NCI-H1417 treated with DMSO at 0.1 percent for 48 hours (cell line): ENCODE measurements around the gene CABYR.

Source experiments
- DNase-seq: peaks from one replicate; lab custom pipeline; 2025; lab: John Stamatoyannopoulos, UW

Gene CABYR, protein sequence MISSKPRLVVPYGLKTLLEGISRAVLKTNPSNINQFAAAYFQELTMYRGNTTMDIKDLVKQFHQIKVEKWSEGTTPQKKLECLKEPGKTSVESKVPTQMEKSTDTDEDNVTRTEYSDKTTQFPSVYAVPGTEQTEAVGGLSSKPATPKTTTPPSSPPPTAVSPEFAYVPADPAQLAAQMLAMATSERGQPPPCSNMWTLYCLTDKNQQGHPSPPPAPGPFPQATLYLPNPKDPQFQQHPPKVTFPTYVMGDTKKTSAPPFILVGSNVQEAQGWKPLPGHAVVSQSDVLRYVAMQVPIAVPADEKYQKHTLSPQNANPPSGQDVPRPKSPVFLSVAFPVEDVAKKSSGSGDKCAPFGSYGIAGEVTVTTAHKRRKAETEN

DNA sequence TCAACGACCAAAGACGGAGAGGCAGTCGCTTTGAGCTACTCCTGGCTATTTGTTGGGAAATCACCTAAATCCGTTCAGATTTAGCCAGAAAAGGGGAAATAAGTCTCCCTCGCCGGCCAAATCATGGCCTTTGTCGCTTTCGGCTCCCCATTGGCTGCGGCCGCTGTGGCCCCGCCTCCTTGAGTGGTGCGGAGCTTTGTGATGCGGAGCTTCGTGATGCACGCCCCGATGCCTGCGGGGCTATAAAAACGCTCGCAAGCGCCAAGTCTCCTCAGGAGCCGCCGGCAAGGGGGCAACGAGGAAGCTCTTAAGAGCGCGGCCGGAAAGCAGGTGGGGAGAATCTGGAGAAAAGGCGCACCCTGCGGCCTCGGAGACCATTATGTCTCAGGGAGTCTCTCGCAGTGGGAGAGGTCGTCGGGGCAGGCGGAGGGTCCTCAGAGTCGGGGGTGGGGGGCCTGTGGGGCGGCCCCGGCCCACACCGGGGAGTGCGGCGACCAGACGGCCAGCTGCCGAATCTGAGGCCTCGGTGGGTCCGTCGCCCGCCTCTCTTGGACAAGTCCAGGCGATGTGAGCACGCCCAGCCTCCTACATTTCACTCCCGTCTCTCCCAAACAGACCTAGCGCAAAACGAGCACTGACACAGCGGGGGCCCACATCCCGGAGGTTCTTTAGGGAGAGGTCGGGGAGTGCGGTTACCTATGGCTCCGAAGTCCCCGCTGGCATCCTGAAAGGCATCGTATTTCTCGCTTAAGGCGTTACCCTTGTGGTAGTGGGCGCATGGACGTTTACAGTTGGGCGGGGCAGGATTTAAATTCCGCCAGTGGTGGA, at the start of gene CABYR:
TSS of gene CABYR (plus strand) at position 274 of the 828 bp plus-strand sequence. CDS start 4,053 bp downstream, outside the sequence.
- DNase-seq: peak; percentile 44

DNA sequence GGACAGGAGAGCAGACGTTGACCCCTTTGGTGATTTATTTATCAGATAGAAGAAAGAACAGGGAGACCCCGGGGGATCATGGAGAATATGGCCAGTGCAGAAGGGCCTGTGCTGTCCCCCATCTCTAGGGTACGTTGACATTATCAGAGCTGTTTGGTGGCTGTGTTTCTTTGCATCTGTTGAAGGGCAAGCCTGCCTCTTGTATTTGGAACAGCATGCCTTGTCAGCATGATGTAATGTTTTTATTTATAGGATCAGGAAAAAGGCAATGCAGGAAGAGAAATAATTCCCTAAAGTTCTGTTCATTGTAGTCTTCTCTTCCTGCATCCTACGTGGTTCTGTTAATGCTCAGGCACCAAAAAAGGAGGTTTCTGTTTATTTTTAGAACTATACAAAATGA, 49.8 kb upstream of the CABYR start:
- no peak for DNase-seq

DNA sequence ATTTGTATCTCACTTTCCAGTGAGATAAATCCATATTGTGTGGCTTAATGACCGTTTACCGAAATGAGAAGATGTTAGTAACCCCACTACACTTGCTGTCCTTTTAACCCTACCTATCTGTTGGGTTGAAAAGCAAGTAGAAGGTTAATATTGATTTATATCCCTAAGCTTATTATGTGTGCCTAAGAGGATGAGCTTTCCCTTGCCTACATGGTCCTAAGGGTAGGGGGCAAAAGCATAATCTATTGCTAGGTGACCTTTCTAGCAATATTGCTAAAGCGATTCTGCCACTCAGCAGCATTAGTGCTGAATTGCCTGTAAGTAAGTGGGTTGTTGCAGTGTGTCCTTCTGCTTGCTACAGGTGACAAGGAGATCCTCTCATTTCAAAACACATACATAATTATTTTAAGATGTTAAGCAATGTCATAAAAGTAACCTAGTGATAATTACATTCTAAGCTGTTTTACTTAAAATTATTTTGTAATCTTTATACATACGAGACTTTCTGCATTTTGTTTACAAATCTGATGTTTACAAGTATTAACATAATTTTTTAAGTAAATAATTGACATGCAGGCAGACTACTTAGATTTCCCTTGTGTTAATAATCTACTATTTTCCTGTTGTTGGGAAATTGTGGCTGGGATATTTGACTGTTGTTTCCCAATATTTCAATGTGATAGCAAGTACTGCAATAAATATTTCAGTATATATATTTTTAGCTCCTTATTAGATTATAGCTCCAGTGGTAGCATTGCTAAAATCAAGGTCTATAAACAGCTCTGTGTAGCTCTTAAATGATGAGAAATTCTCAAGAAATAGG, 49.1 kb upstream of the CABYR start:
- no peak for DNase-seq

DNA sequence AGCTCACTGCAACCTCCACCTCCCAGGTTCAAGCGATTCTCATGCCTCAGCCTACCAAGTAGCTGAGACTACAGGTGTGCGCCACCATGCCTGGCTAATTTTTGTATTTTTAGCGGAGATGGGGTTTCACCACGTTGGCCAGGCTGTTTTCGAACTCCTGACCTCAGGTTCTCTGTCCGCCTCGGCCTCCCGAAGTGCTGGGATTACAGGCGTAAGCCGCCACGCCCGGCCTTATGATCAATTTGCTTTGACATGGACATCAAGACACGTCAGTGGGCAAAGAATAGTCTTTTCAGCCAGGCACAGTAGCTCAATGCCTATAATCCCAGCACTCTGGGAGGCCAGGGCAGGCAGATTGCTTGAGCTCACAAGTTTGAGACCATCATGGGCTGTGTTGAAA, 48.0 kb upstream of the CABYR start:
- DNase-seq: no peak

DNA sequence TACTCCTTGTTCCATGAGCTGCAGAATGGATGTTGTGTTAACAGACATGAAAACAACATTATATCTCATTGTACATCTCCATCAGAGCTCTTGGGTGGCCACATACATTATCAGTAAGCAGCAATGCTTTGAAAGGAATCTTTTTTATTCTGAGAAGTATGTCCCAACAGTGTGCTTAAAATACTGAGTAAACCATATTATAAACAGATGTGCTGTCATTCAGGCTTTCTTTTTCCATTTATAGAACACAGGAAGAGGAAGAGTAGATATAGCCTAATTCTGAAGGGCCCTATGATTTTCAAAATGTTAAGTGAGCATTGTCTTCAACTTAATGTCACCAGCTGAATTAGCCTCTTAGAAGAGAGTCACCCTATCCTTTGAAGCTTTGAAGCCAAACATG, 44.3 kb upstream of the CABYR start:
- DNase-seq: no peak

DNA sequence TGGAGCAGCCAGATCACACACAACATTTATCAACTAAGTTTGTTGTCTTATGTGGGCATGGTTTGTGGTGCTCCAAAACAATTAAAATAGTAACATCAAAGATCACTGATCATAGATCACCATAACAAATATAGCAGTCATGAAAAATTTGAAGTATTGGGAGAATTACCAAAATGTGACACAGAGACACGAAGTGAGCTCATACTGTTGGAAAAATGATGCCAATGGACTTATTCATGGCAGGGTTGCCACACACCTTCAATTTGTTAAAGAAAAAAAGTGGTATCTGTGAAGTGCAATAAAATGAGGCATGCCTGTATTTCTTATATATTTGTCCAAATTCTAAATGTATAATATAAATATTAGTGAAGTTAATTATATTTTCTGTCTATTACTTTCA, 42.9 kb upstream of the CABYR start:
- DNase-seq: no peak

DNA sequence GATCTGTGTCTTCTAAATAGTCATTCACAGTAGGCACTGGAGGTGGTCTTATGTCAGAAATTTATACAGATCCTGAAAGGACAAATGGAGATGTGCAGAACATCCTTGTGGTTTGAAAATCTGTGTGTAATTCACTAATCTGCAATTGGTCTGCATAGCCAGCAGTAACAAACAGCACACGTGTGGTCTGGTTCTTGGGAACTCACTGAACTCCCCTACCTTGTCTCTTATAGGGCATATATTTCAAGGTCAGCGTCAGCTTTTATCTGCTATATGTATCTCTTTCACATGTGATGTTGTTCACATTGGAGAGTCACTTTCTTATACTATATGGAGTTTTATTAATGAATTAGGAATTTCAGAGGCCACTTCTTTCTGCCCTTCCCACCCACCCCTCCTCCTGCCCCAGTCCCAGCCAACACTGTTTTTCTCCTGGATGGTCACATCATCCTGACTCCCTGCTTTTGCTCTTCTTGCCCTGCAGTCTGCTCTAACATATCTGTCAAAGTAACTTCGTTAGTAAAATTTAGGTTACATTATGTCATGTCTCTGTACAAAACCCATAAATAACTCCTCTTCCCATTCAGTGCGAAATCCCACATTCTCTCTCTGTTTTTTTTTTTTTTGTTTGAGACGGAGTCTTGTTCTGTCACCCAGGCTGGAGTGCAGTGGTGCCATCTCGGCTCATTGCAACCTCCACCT, 35.4 kb upstream of the CABYR start:
- no peak for DNase-seq

DNA sequence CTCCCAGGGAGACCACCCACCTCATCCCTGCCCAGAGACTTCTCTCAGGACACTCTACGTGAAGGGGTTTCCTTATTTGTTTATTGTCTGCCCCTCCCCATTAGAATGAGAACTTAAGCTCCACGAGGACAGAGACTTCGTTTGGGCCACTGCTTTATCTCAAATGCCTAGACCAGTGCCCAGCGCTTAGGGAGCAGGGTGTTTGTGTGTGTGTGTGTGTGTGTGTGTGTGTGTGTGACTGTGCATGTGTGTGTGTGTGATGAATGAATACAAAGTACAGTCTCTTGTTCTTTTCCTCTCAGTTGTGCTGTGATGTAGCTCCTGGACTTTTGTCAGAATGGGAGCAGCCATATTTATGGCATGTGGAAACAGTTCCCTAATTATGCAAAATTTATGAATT, 34.4 kb upstream of the CABYR start:
- no peak for DNase-seq

DNA sequence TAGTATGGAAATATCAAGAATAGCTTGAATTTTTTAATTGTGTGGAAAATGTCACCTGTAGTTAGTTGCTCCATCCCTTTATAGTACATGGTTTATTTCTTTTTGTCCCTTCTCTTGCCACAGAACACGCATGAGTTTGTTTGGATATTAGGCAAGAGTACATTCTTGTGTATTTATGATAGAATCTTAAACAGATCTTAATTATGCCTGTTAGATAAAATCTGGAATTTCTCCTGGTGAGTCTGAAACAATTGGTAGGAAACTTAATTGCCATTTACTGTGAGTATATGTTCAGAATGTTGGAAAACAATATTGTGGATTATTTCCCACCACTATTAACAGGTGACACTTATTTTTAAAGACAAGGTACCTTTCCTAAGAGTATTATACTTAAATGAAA, 30.2 kb upstream of the CABYR start:
- DNase-seq: no peak

DNA sequence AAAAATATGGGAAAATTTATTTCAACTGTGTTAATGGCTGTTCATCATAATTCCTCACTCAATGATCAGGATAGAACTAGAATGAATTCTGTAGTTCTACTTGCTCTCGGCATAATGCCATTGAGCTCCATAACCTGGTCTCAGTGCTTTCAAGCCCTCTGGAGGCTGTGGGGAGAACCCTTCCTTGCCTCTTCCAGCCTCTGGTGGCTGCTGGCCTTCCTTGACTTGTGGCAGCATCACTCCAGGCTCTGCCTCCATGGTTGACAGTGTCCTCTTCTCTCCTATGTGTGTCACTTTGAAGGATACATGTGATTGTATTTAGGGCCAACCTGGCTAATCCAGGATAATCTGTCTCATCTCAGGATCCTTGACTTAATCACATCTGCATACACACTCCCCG, 26.9 kb upstream of the CABYR start:
- no peak for DNase-seq

DNA sequence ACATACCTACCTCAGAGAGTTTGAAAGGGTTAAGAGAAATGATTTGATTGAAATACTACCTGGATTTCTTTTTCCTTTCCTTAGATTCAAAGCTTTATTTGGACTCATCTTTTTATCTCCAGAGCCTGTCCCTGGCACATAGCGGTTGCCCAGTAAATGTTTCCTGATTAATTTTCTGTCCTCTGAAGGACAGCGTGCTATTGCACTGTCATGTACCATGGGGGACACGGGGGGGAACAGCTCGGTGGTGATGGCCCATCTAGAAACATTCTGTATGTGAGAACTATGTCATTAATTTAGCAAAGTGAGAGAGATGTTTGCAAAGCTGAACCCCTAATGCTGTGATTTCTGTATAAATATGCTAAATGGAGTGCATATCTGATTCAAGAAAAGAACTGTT, 26.4 kb upstream of the CABYR start:
- no peak for DNase-seq

DNA sequence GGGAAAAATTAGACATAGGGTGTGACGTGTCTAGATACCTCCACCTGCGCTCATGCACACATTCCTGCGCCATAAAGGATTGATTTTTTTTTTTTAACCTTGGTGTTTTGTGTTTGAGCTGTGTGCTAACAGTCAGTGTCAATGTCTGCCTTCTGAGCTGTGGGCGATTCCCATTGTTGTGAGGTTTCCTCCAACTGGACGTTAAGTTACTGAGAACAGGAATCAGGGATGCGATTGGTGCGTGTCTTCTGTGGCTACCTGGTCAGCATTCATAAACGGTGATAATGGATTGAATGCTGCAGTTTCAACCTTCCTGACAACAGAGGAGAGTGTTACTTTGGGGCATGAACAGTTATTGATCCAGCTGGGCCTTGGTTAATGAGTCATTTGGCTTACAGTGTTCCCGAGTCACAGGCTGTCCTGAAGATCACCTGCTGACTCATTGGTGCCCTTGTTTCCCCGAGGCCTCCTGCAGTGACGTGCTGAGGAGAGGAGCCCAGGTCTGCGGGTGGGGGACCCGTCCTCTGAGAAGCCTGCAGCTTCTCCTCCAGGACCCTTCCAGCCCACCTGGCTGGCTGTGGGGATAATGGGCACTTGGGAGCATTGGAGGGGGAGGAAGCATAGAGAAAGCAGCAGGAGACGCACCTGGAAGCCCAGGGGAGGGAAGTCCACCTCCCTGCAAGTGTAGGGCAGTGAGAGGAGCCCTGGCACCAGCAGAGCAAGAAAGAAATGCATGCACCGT, 25.8 kb upstream of the CABYR start:
- DNase-seq: no peak

DNA sequence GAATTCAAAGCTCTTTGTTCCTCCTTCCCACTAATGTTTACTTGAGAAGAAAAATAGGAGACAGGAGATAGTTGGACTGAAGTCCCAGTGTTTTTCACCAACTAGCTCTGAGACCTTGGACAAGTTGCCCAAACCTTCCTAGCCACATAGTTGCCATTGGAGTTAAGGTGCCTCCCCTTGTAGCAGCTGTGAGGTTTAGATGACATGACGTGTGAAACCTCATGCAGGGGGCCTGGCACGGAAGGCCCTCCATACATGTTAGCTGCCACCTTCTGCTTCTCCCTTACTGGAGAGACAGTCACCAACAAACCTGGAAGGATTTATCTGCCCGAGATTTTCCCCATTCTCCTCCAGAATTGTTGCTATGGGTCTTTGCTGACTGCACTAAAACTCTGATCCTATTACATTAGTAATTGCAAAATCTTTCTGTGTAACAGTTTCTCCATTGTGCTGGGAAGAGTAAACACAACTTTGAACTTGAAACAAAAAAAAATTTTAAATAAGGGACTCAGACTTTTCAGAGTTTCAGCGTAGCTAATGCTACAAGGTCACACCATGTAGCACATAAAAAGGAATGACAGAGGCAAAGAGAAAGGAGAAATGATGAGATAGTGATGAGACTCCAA, 23.8 kb upstream of the CABYR start:
- no peak for DNase-seq

DNA sequence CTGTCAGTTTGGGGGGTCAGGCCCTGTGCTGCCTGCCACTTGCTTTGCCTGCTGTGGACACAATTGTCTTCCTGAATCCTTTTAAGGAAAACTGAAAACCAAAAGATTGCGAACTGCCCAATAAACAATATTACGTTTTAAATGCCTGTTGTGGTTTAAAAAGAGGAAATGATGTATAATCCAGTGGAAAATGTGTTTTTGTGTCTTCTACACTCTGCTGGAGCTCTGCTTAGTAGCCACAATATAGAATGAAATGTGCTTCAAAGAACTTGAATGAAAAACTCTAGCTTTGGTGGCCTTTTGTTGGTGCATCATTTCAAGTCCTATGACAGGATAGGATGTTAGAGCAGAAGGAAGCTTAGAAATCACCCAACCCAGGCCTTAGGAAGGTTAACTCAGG, 23.2 kb upstream of the CABYR start:
- DNase-seq: no peak

DNA sequence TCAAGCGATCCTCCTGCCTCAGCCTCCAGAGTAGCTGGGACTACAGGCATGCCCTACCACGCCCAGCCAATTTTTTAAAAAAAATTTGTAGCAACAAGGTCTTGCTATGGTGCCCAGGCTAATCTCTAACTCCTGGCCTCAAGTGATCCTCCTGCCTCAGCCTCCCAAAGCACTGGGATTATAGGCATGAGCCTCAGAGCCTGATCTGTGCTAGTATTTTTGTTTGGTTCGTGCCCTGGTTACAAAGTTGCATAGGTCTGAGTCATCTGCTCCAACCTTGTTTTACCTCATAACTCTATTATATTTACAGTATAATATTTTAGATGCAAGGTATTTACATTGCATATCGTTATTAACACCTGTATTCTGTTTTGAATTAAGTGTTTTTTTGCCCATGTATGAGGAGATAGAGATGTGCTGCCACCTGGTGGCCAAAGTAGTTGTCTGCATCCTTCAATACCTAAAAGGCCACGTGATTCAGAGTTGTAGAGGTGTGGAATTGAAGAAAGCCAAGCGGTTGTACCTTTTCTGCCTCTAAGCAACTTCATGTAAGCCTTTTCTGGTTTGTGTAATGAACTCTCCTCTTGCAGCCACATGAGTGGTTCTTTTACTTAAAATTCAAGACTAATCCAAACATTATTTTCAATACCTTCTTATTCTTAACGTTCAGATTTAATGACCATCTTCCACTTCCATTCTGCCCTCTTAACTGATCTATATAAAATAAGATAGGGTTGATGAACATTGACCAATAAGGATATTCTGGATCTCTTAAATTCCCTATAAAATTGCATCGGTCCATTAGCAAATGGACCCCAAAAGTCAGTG, 19.9 kb upstream of the CABYR start:
- peak; percentile 29 for DNase-seq

DNA sequence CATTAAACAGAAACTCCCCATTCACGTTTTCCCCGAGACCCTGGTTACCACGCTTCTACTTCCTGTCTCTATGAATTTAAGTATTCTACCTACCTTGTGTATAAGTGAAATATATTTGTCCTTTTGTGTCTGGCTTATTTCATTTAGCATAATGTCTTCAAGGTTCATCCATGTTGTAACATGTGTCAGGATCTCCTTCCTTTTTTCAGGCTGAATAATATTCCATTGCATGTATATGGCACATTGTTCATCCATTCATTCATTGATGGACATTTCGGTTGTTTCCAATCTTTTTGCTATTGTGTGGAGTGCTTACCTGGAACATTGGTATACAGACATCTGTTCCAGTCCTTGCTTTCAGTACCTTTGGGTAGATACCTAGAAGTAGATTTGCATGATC, 18.2 kb upstream of the CABYR start:
- no peak for DNase-seq

DNA sequence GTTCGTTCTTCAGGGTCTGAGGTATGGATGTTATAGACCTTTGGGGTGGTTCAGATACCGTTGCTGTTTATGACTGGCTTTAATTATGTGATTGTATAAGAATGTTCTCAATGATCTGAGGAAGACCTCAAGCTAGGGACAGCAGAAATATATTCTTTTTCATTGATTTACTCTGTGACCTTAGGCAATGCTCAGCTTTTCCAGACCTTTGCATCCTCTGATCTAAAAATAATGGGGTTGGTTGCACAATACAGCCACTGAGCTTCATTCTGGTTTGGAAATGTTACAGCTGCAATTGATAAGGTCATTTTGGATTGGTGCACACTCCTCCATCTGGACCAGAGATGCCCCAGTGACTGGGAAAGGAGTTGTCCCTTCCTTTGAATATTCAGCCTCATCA, 17.2 kb upstream of the CABYR start:
- no peak for DNase-seq

DNA sequence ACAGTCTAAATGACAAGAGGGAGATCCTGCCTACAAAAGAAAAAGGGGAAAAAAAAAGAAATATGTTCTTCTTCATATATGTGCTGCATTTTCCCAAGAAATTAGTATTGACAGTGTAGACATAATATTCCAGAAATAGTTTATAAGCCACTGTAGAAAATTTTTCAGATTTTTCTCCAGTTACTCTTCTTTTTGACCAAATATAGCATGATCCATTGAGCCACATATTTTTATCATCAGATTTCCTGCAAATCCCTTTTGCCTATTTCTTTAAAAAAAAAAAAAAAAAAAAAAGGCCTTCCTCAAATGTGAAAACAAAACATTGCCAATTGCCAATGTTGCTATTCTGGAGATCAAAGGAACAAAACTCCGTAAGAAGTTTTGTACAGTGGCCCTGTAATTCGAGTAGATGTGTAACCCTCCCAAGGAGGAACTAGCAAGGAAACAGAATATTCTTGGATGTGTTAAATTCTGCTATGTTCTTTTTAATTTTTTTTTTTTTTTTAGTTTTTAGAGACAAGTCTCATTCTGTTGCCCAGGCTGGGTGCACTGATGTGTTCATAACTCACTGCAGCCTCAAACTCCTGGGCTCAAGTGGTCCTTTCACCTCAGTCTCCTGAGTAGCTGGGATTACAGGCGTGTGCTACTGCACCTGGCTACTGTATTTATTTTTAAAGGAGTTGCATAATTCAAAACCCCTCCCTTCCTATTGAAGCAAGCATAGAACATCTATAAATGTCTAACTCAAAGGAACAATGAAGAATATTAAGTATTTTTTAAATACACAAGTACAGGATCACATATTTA, 12.5 kb upstream of the CABYR start:
- peak; percentile 29 for DNase-seq

DNA sequence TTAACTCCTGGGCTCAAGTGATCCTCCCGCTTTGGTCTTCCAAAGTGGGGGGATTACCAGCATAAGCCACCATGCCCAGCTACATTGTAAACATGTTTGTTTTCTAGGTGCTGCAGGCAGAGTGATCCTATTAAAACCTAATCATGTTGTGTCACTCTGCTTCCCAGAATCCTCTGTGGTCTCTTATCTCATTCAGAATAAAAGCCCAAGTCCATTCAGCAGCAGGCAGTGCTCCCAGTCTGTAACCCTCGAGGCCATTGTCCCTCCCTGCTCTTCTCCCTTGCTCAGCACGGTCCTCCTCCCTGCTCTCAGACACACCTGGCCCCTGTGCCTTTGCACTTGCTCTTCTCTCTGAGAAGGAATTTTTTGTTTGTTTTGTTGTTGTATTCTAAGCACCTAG, 11.1 kb upstream of the CABYR start:
- DNase-seq: no peak
